NCI-H2081 treated with DMSO at 0.1 percent for 48 hours (cell line): Measurements from ENCODE around the gene ARL6IP4.
"Not testable (repeated sequence)": the region's sequence is repeated elsewhere in the genome, so short reads cannot be mapped to it uniquely, and the experiment has no call there.

Experiments
- DNase-seq: peaks from one replicate; lab custom pipeline; 2025; lab: John Stamatoyannopoulos, UW

Gene ARL6IP4

GRCh38 chr12:122980183-122981035, at the start of gene ARL6IP4:
Gene ARL6IP4, plus strand, starts transcription at chr12:122980681. Its CDS starts 459 bp downstream, at chr12:122981140.
- no peak for DNase-seq

- DNase-seq: no peak
Measured at GRCh38 chr12:122932207-122932606, 48.3 kb upstream of the ARL6IP4 start.

- DNase-seq: no peak
Measured at GRCh38 chr12:122934722-122935121, 45.8 kb upstream of the ARL6IP4 start.

GRCh38 chr12:122935318-122935717, 45.2 kb upstream of the ARL6IP4 start:
- no peak for DNase-seq

- no peak for DNase-seq
Measured at GRCh38 chr12:122937622-122938091, 42.8 kb upstream of the ARL6IP4 start.

GRCh38 chr12:122939125-122939524, 41.4 kb upstream of the ARL6IP4 start:
- DNase-seq: no peak

GRCh38 chr12:122941351-122941750, 39.1 kb upstream of the ARL6IP4 start:
- not testable (repeated sequence) for DNase-seq

- no peak for DNase-seq
Measured at GRCh38 chr12:122942637-122943036, 37.8 kb upstream of the ARL6IP4 start.

GRCh38 chr12:122943196-122943595, 37.3 kb upstream of the ARL6IP4 start:
- DNase-seq: no peak

GRCh38 chr12:122944605-122945592, 35.6 kb upstream of the ARL6IP4 start:
- DNase-seq: no peak

GRCh38 chr12:122946690-122947341, 33.7 kb upstream of the ARL6IP4 start:
- no peak for DNase-seq

GRCh38 chr12:122947352-122947792, 33.1 kb upstream of the ARL6IP4 start:
- no peak for DNase-seq

GRCh38 chr12:122948605-122949004, 31.9 kb upstream of the ARL6IP4 start:
- DNase-seq: no peak

GRCh38 chr12:122949405-122949804, 31.1 kb upstream of the ARL6IP4 start:
- DNase-seq: no peak

GRCh38 chr12:122949816-122950675, 30.4 kb upstream of the ARL6IP4 start:
- no peak for DNase-seq

GRCh38 chr12:122951406-122951805, 29.1 kb upstream of the ARL6IP4 start:
- no peak for DNase-seq

- DNase-seq: no peak
Measured at GRCh38 chr12:122951979-122952892, 28.2 kb upstream of the ARL6IP4 start.

GRCh38 chr12:122955156-122955555, 25.3 kb upstream of the ARL6IP4 start:
- DNase-seq: no peak

- DNase-seq: no peak
Measured at GRCh38 chr12:122956035-122956434, 24.4 kb upstream of the ARL6IP4 start.
